K562 (cell line): ENCODE measurements around the gene PLD3. TPM values are rescaled to one million over a fixed set of nuclear protein-coding genes. Genes with fewer than 3 reads are reported as not detected.

Source experiments
- AFF1 ChIP-seq, 2 experiments: fragments of 450-650 bp; IDR thresholded peaks; 2 replicates each; pipeline ENCODE4 v1.6.1; 2018; ENCODE audit warnings: mild to moderate bottlenecking in 2 of 2, low read depth in 1 of 2; ENCODE audit not compliant: partially characterized antibody in 2 of 2
- CAMTA2 ChIP-seq: fragments of 250-450 bp; sonication (Bioruptor Pico); conservative IDR thresholded peaks from 2 replicates; pipeline ENCODE4 v1.5.1; 2022
- FOXJ2 ChIP-seq: fragments of 200-800 bp; sonication (Bioruptor generic); IDR thresholded peaks from 2 replicates; pipeline ENCODE4 v1.6.1; 2016; ENCODE audit warnings: missing genetic modification characterization, missing compliant biosample characterization
- FOXJ3 ChIP-seq: sonication (generic); formaldehyde crosslinking; IDR thresholded peaks from 2 replicates; pipeline ENCODE4 v1.4.0; 2020; ENCODE audit warnings: mild to moderate bottlenecking, missing genetic modification reagents
- HDAC1 ChIP-seq, 2 experiments: fragments of 450-650 bp; IDR thresholded peaks; 2 replicates each; pipeline ENCODE4 v1.6.1; 2016 to 2017; ENCODE audit warnings: inconsistent platforms in 1 of 2, mild to moderate bottlenecking in 1 of 2, moderate library complexity in 1 of 2
- JUN ChIP-seq, 2 experiments: sonication (generic) in 1 of 2; formaldehyde crosslinking in 1 of 2; IDR thresholded peaks; 2 replicates each; pipeline versions ENCODE4 v1.6.1 to v1.8.0; 2012 to 2022; ENCODE audit warnings: borderline replicate concordance in 2 of 2, mild to moderate bottlenecking in 2 of 2, improper control_type of control experiment in 1 of 2, low read depth in 1 of 2, low read length in 1 of 2, missing genetic modification reagents in 1 of 2
- KLF6 ChIP-seq: fragments of 250-450 bp; sonication (Bioruptor Pico); IDR thresholded peaks from 2 replicates; pipeline ENCODE4 v1.4.0; 2020; ENCODE audit warnings: mild to moderate bottlenecking, moderate library complexity, borderline replicate concordance
- L3MBTL2 ChIP-seq: fragments of 450-650 bp; IDR thresholded peaks from 2 replicates; pipeline ENCODE4 v1.6.1; 2016; ENCODE audit warnings: mild to moderate bottlenecking, moderate library complexity
- MTA2 ChIP-seq: fragments of 450-650 bp; IDR thresholded peaks from 2 replicates; pipeline ENCODE4 v1.6.1; 2016; ENCODE audit warnings: low read depth
- NR2C1 ChIP-seq, 2 experiments: fragments of 450-650 bp; IDR thresholded peaks; 2 replicates each; pipeline ENCODE4 v1.6.1; 2017; ENCODE audit warnings: mild to moderate bottlenecking in 2 of 2, antibody characterized with exemption in 1 of 2, inconsistent platforms in 1 of 2, missing compliant biosample characterization in 1 of 2, missing genetic modification characterization in 1 of 2
- NR2C2 ChIP-seq, 2 experiments: fragments of 200-800 bp in 1 of 2; sonication (Bioruptor generic) in 1 of 2; sonication (generic) in 1 of 2; formaldehyde crosslinking in 1 of 2; IDR thresholded peaks; 2 replicates each; pipeline versions ENCODE4 v1.6.1 to v1.8.0; 2016 to 2022; ENCODE audit warnings: mild to moderate bottlenecking in 1 of 2, missing compliant biosample characterization in 1 of 2, missing genetic modification characterization in 1 of 2, missing genetic modification reagents in 1 of 2
- SMAD4 ChIP-seq: fragments of 250-450 bp; sonication (Bioruptor Pico); conservative IDR thresholded peaks from 2 replicates; pipeline ENCODE4 v1.8.0; 2021; ENCODE audit warnings: inconsistent platforms, mild to moderate bottlenecking, moderate library complexity
- ZNF165 ChIP-seq: fragments of 250-450 bp; sonication (Bioruptor Pico); IDR thresholded peaks from 2 replicates; pipeline ENCODE4 v1.4.0; 2020; ENCODE audit warnings: borderline replicate concordance
- ZNF217 ChIP-seq: sonication (generic); formaldehyde crosslinking; IDR thresholded peaks from 2 replicates; pipeline ENCODE4 v1.8.0; 2022; ENCODE audit warnings: mild to moderate bottlenecking, missing genetic modification reagents
- ZNF75A ChIP-seq: fragments of 450-650 bp; formaldehyde crosslinking; IDR thresholded peaks from 2 replicates; pipeline ENCODE4 v1.4.0; 2020; ENCODE audit warnings: mild to moderate bottlenecking
- polyA plus RNA-seq, 8 experiments: library from polyadenylated mRNA; depleted of rRNA in 4 of 8; stranded (reverse) in 5 of 8; unstranded in 3 of 8; fragments of >200 nt; fragmentation: Nextera tagmentation in 2 of 8; fragmentation: Illumina TruSeq in 1 of 8; extraction: Ambion mirVana in 2 of 8; extraction: Trizol in 1 of 8; gene quantifications; 2 replicates each; pipeline versions ENCODE4 v1.2.1 to v1.2.3, GENCODE V29; 2011 to 2014; ENCODE audit warnings: inconsistent platforms in 1 of 8, missing spikeins in 1 of 8
- total RNA-seq, 7 experiments: library from RNA; depleted of rRNA in 6 of 7; stranded (reverse); fragments of >200 nt in 6 of 7; fragmentation: Illumina TruSeq in 2 of 7; extraction: Trizol in 2 of 7; gene quantifications; 2 replicates each; pipeline versions ENCODE4 v1.2.1 to v1.2.3, GENCODE V29; 2011 to 2021; ENCODE audit warnings: low replicate concordance in 1 of 7
- TF ChIP-seq, protein P1 (sequence below): fragments of 250-450 bp; sonication (Bioruptor Pico); IDR thresholded peaks from 2 replicates; pipeline ENCODE4 v1.8.0; 2022; ENCODE audit warnings: moderate library complexity, mild to moderate bottlenecking, inconsistent platforms
- TF ChIP-seq, protein P2 (sequence below): fragments of 450-650 bp; formaldehyde crosslinking; IDR thresholded peaks from 2 replicates; pipeline ENCODE4 v1.4.0; 2020; ENCODE audit warnings: mild to moderate bottlenecking, moderate library complexity
- TF ChIP-seq, protein P3 (sequence below): fragments of 450-650 bp; formaldehyde crosslinking; IDR thresholded peaks from 2 replicates; pipeline ENCODE4 v1.4.0; 2022; ENCODE audit warnings: missing genetic modification characterization

The PLD3 gene
- total and polyA plus RNA-seq, 9 of the 15 experiments (the other 6 are each of a cell fraction or from before 2014, with no cell fraction given) = 2.3 to 128 (median 72.7) TPM

GRCh38 chr19:40363069-40363468, 14.6 kb downstream of the PLD3 start (continued):
- TF ChIP-seq AFF1 (IDR thresholded peaks at IDR 0.05; ENCODE audit: low read depth in 1 of 2, partially characterized antibody in 2 of 2) = no peak
- peak; percentile 55 for TF ChIP-seq SMAD4 (CRISPR knock-in tag)
- peak; percentile 40; the same call in 1 of the 2 replicates for TF ChIP-seq NR2C1 (IDR thresholded peaks at IDR 0.05)
- peak; percentile 56; the same call in 1 of the 2 replicates for TF ChIP-seq NR2C1 (tag; IDR thresholded peaks at IDR 0.05)
- TF ChIP-seq KLF6 (CRISPR knock-in tag) = no peak
- TF ChIP-seq CAMTA2 (CRISPR knock-in tag) = no peak
- TF ChIP-seq, protein P1, sequence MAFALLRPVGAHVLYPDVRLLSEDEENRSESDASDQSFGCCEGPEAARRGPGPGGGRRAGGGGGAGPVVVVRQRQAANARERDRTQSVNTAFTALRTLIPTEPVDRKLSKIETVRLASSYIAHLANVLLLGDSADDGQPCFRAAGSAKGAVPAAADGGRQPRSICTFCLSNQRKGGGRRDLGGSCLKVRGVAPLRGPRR (CRISPR knock-in tag) = no peak
- TF ChIP-seq, protein P2, sequence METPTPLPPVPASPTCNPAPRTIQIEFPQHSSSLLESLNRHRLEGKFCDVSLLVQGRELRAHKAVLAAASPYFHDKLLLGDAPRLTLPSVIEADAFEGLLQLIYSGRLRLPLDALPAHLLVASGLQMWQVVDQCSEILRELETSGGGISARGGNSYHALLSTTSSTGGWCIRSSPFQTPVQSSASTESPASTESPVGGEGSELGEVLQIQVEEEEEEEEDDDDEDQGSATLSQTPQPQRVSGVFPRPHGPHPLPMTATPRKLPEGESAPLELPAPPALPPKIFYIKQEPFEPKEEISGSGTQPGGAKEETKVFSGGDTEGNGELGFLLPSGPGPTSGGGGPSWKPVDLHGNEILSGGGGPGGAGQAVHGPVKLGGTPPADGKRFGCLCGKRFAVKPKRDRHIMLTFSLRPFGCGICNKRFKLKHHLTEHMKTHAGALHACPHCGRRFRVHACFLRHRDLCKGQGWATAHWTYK = no peak
- no peak for TF ChIP-seq ZNF75A (CRISPR knock-in tag)
- no peak for TF ChIP-seq MTA2
- no peak for TF ChIP-seq JUN (IDR thresholded peaks at IDR 0.05; ENCODE audit: borderline replicate concordance, low read depth, low read length)
- TF ChIP-seq JUN (CRISPR knock-in tag; IDR thresholded peaks at IDR 0.05; ENCODE audit: borderline replicate concordance) = no peak
- TF ChIP-seq FOXJ3 (CRISPR knock-in tag) = no peak
- TF ChIP-seq ZNF165 = 0 out of 2 replicates have a peak, but pooled peaks have one; percentile 48
- 0 out of 2 replicates have a peak, but pooled peaks have one; percentile 48 for TF ChIP-seq FOXJ2 (tag)
- no peak for TF ChIP-seq ZNF217 (CRISPR knock-in tag)
- TF ChIP-seq, protein P3, sequence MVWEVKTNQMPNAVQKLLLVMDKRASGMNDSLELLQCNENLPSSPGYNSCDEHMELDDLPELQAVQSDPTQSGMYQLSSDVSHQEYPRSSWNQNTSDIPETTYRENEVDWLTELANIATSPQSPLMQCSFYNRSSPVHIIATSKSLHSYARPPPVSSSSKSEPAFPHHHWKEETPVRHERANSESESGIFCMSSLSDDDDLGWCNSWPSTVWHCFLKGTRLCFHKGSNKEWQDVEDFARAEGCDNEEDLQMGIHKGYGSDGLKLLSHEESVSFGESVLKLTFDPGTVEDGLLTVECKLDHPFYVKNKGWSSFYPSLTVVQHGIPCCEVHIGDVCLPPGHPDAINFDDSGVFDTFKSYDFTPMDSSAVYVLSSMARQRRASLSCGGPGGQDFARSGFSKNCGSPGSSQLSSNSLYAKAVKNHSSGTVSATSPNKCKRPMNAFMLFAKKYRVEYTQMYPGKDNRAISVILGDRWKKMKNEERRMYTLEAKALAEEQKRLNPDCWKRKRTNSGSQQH (CRISPR knock-in tag) = 0 out of 2 replicates have a peak, but pooled peaks have one; percentile 9
- TF ChIP-seq L3MBTL2 = peak; percentile 69; the same call in 1 of the 2 replicates
- TF ChIP-seq HDAC1 (IDR thresholded peaks at IDR 0.05) = peak in 1 of 2 experiments; percentile 72; a peak in 1 of 4 replicates
- TF ChIP-seq NR2C2 (CRISPR knock-in tag; IDR thresholded peaks at IDR 0.05) = no peak
- TF ChIP-seq NR2C2 (tag; IDR thresholded peaks at IDR 0.05) = peak; percentile 73
